AG08395 (cell line): Measurements from ENCODE around the gene SLIT1.
A peak's percentile ranks its signal among the peaks of the same experiment; 100 is the strongest.
"Not testable (repeated sequence)": the region's sequence is repeated elsewhere in the genome, so short reads cannot be mapped to it uniquely, and the experiment has no call there.

ENCODE experiments used
- DNase-seq: peaks from one replicate; pipeline ENCODE4 v3.0.0; 2012; ENCODE audit warnings: mixed read lengths, low spot score

SLIT1 gene

DNA sequence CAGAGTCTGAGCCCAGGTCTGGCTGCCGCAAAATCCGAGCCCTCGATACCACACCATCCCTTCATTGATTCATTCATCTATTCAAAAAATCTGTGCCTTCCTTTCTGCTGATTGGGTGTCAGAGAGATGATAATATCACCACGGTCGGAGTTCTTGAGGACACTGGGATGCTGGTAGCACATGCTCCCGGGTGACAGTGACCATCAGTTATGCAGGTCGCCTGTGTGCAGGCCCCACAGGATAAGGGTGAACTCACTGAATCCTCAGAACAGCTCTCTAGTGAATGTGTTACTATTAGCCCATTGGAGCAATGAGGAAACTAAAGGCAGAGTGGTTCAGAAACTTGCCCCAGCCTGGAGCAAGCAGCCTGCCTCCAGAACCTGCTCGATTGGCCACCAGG, 145.1 kb downstream of the SLIT1 start:
- DNase-seq = no peak

DNA sequence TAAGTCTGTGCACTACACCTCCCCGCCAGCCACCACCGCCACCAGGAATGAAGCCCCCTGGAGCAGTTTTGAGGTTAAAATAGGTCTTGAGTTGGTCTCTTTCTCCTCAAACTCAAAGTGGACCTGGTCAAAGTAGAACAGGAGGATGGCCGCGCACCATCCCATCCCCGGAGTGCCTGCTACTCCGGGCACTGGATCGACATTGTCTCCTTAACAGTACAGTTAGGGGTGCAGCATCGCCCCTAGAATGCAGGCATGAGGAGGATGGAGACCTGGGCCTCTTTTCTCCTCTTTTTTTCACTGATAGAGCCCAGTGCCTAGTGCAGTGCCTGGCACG, 145.5 kb downstream of the SLIT1 start:
- no peak for DNase-seq

DNA sequence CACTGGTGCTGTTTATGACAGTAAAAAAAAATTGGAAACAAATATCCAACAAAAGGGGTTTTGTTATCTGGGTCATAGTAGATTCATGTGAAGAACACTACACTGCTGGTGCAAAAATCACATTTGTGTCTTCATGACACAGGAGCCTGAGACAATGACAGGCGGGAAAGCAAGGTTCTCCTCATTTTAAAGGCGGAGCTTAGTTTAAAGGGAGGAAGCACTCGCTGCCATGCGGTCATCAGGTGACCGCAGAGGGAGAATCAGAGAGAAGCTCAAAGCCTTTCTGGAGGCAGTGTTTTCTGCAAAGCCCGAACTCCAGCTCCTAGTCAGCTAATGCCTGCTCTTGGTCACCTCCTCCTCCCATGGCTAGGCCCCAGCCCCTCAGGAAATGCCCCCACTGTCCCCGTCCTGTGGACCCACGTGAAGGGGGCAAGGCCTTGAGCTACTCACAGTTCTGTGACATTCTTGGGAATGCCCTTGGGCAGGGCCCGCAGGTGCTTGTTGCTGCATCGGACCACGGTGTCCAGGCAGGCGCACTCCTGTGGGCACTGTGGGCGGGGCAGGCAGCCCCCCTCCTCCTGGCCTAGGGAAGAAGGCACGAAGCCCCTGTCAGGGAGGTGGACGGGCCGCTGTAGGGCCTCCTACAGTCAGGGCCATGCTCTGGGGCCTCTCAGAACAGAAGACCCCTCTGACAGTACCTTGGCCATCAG, 146.1 kb downstream of the SLIT1 start:
- no peak for DNase-seq

DNA sequence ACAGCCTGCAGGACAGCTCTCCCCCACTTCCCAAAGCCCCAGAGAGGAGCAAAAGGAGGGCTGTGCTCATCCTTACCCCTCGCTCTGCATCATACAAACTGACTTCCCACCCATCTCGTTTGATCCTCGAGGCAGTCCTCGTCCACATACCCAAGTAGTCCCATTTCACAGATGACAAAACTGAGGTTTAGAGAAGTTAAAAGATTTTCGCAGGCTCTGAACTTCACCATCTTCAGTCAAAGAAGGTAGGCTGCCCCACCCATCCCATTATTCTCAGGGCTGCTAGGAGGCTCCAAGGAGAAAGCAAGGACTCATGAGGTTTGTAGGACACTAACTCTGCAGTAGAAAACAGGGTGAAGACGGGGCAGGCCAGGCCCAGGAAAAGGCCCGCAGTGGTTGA, 147.1 kb downstream of the SLIT1 start:
- no peak for DNase-seq

DNA sequence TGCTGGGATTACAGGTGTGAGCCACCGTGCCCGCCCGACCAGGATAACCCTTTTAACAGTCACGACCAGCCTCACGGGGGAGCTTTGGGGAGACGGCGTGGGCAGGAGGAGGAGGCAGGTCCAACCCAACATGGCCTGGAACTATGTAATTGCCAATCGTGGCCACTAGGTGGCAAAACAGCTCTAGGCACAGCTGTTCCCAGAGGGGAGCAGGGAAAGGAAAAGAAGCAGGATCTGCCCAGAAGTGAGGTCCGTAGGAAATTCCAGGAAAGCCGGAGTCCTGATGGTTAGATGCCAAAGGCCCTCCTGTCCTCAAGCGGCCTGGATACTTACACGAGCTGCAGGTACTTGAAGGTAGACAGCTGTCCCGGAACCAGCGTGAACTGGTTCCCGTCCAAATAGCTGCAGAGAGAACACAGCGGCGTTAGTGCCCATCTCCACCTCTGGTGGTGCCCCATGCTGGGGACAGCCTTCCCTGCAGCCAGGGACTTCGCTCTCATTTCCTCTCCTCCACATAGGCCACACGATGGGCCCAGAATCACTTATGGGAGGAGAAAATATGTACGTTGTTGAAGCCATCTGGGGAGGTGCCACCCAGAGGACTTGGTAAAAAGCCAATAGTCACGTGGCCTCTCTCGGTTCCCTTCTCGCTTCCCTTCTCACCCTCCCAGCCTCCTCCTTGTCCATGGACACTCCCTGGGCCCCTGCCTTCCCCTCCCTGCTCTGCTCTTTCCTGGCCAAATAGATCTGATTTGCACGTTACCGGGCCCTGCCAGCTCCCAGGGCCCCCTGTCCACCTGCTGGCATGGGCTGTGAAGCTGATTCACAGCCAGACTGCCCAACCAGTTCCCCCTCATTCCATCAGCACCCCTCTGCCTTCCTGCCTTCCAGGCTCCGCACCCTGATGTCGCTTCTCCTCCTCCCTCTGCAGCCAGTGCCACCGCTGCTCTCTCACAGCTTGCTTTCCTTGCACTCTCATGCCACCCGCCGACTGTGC, 148.1 kb downstream of the SLIT1 start:
- DNase-seq = peak; percentile 90

DNA sequence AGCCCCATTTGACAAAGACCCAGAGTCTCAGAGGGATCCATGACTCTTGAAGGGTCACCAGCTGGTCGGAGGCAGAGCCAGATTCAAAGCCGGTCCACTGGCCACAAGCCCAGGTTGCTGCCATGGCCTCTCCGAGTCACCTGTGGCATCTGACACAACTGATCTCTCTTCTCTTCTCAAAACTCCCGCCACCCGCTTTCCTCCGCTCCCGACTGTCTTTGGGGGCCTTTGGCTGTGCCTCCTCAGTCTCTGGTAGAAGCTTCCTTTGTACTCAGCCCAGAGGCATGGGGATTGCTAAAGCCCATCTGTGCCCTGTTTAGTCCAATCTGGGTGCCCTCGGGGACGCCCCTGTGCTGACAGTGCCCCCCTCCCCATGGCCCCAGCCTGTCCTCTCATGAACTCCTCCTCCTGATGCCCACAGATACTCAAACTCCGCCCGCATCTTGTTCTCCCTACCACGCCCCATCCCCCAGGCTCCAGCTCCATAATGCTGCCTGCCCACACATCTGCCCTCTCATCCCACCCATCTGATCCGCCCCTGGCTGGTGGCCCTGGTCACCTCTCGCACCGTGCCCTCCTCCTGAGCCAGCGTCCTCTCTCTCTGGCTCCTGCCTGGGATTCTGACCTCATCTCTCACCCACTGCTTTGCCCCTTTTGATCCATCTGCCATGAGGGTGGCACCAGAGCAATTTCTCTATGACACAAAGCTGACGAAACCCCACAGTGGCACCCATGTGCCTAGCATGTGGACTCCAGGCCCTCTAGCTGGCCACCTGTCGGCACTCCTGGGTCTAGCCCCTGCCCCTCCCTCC, 150.6 kb downstream of the SLIT1 start:
- DNase-seq = no peak

DNA sequence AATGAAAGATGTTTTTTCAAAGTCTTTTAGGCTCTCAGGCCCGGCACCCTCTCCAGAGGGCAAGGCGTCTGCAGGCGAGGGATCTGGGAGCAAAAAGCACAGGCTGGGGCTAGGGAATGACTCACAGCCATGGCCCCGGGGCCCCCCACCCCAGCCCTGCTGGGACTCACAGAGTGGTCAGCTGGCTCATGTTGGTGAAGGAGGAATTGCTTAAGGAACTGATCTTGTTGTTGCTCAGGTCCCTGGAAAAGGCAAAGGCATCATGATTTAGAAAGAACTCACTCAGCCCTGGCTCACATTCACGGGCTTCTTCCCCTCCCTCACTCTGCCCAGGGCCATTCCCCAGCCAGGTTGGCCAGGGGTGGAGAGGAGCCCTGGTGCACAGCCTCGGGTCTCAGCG, 151.5 kb downstream of the SLIT1 start:
- no peak for DNase-seq

DNA sequence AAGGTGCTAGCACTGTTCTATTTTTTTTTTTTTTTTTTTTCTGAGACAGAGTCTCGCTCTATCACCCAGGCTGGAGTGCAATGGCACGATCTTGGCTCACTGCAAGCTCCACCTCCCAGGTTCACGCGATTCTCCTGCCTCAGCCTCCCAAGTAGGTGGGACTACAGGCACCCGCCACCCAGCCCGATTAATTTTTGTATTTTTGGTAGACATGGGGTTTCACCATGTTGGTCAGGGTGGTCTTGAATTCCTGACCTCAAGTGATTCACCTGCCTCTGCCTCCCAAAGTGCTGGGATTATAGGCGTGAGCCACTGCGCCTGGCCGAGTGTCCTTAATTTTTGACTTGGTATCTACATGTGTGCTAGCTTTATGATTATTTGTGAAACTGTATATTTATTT, 151.9 kb downstream of the SLIT1 start:
- DNase-seq = not testable (repeated sequence)

DNA sequence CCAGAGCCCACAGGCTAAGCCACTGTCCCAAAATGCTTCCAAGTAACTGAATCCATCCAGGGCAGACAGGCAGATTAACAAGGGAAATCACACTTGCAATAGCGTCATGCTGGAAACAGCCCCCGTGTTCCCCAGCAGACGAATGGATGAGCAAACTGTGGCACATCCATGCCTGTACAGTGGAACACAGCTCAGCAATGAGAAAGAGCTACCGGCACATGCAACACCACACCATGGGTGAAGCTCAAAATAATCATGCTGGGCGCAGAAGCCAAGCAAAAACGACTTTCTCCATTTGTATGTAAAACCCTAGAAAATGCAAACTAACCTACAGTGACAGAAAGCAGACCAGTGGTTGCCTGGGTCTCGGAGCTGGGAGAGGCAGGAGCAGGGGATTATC, 153.1 kb downstream of the SLIT1 start:
- no peak for DNase-seq

DNA sequence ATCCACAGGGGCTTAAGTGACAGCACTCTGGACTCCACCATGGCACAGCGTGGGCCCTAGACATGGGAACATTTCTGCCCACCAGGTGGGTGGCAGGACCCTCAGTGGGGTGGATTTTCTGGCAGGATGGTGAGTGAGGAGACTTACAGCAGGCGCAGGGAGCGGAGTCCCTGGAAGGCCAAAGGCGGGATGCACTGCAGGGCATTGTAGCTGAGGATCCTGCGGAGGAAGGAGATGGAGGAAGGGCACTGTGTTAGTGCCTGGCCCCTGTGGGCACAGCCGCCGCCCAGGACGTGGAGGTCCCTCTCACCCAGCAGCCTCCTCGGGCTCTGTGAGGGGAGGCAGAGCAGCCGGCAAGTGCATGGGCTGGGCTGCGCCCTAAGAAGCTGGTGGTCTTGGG, 154.3 kb downstream of the SLIT1 start:
- no peak for DNase-seq

DNA sequence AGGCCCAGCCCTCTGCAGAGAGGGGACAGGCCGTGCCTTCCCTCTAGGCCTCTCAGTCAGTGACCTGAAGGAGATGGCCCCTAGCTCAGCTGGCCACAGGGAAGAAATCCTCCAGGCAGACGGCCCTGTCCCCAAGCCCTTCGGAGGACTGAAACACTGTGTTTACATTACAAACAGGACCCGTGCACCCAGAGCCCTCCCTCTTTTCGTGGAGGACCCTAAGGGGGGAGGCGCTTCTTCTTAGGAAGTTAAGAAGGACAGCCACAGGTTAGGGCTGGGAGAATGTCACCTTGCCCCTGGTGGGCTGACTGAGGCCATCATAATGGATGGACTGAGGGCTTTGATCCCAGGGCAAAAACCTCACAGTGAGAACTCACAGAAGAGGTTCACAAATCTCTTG, 154.9 kb downstream of the SLIT1 start:
- no peak for DNase-seq

DNA sequence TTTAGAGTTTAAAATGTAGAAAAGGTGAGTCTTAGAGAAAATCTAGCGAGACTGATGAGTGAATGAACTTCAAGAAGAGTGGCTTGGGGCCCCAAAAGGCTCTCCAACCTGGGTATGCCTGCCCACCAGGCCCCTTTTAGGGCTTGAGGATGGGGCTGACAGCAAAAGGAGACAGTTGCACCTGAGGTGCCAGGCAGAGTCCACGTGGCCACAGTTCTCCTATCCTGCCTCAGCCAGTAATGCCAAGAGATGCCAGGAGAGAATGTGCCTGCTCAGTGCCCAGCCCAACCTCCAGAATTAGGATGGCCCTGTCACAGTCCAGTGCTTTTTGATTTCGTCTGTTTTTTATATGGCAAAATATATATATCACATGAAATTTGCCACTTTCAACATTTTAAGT, 156.5 kb downstream of the SLIT1 start:
- no peak for DNase-seq

DNA sequence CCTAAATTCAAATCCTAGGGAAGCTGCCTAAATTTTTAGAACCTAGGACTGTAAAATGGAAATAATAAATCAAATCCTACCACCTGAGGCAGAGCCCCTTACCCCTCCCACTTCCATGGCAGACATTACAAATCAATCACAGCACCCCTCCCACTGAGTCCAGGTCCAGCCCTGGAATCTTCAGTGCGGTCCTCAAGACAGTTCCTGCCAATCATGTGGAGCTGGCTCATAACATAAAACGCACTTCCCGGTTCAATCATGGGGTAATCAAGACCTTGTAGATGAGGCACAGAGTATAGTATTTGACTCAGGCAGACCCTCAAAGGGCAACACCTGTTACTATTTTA, 157.0 kb downstream of the SLIT1 start:
- DNase-seq = no peak

DNA sequence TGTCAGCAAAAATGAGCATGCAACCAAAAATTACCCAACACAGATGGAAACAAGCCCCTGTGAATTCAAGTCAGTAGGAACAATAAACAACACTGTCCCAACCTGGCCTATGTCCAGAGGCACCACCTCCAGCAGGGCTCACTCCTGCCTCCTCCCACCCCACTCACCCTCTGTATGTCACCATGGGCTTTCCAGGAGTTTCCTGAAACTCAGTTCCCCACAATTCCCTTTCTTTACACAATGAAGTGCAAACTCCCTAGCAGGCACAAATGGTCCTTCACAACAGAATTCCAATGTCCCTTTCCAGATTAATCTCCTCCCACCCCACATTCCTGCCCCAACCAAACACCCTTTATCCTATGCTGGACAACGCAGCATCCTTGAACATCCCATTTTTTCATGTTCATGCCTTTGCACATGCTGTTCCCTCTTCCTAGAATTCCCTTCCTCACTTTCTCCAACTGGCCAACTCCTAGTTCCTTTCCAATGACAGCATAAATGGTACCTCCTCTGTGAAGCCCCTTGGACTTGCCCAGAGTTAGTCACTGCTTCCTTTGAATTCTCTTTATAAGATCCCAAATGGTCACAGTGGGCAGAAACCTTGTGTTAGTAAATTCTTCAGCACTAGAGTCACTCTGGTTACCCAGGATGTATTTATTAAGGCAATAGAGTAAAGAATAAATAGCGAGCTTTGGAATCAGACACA, 157.5 kb downstream of the SLIT1 start:
- peak; percentile 35 for DNase-seq

DNA sequence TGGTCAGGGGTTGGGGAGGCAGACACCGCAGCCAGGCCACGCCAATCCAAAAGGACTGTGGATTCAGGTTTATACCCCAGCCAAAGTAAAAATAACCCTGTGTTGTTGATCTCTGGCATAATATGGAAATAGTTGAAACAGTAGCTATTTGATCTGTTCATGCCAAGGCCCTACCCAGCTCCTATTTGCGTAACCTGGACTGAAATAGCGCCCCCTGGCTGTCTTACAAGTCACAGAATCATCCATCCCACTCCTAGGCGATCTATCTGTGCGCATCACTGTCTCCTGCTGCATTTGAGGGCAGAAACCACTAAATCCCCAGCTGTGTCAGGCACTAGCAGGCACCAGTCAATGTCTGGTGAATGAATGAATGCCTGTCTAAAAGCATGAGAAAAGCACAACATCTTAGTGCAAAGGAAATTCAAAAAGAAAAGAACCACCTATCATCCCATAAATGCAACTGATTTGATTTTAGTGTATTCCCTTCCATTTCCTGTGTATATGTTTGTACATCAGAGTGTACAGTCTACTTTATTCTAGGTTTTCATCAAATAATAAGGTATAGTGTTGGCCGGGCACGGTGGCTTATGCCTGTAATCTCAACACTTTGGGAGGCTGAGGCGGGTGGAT, 160.0 kb downstream of the SLIT1 start:
- DNase-seq = peak; percentile 45

DNA sequence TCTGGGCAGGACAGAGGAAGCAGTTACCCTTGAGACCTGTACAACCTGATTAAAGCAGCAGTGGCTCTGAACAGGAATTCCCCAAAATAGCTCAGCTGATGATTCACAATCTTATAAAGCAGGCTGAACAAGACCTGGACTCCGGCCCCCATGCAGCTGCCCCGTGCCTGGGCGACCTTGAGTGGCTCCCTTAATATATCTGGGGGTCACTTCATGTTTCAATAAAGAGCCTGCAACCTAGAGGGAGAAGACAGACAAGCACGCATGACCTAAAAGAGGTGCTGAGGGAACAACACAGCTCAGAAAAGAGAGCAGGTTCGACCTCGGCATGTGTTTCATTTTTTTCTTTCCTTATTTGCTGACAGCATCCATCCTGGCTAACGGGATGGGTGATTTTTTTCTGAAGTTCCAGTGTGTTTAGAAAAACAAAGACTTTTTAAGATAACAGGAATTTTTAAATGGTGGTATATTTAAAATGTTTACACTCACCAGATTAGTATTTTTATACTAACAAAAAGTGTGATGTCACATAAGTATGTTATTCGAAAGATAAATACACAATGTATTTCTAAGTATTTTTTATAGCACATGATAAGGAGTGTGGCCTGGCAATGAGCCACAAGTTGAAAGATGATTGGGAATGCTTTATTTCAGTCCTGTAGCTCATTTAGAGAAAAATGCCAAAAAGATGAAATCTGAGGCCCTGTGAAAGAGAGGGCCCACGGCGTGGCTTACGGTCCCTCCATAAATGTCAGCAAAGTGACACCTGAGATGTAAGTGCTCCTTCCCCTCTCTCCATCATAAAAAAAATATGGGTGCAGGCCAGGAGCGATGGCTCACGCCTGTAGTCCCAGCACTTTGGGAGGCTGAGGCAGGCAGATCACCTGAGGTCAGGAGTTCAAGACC, 161.3 kb downstream of the SLIT1 start:
- DNase-seq = no peak

DNA sequence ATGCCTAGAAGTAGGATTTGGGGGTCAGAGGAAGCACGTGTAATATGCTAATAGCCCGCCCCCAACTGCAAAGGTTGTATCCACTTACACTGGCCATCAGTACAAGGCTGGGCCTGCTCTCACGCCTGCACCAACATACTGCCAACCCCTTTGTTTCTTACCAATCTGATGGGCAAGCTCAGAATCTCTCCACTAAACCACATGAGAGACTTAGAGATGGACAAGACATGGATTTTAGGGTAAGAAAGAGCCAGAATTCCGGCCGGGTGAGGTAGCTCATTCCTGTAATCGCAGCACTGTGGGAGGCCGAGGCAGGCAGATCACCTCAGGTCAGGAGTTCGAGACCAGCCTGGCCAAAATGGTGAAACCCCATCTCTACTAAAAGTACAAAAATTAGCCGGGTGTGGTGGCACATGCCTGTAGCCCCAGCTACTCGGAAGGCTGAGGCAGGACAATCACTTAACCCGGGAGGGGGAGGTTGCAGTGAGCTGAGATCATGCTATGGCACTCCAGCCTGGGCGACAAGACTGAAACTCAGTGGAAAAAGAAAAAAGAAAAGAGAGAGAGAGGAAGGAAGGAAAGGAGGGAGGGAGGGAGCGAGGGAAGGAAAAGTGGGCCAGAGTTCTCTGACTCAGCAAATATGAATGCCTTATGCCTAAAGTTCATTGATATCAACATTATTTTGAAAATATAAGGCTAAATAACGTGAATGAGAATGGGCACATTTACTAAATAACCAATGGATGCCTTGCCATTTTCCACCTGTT, 162.2 kb downstream of the SLIT1 start:
- DNase-seq = no peak

DNA sequence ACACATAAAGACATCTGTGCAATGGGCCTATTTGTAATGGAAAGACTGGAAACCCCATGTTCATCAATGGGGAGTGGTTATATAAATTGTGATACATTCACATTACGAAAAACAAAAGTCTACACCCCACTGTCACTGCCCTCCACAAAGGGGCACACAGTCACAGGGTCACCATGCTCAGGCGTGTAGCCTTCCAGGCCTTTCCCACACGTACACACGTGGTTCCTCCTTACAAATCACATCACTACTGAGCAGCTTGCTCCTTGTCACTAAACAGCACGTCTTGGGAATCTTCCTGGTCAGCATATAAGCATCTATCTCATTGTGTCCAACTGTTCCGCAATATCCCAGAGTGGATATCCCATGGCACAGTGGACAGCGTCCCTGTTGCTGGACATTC, 163.1 kb downstream of the SLIT1 start:
- DNase-seq = no peak
